ENCODE results near the gene CYP3A5.
"Not testable (repeated sequence)": the region's sequence is repeated elsewhere in the genome, so short reads cannot be mapped to it uniquely, and the experiment has no call there.

Gene CYP3A5

DNA sequence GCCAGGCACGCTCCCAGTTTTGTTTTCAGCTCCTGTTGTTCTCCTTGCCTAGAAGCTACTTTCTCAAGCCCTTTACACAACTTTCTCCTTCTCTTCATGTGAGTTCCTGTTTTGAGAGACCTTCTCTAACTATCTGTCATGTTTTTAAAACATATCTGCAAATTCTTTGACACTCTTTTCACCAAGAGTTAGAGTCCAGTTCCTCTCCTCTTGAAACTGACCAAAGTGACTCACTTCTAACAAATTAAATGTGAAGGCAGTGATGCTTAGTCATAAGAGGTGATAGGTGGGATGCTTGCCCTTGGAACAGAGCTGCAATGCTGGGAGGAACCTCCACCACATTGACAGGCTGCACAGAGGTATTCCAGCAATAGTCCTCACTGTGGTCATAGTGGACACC, 37.8 kb downstream of the CYP3A5 start:
- no peak for DNase-seq (ENCODE audit: low read depth in 2 of 2)

DNA sequence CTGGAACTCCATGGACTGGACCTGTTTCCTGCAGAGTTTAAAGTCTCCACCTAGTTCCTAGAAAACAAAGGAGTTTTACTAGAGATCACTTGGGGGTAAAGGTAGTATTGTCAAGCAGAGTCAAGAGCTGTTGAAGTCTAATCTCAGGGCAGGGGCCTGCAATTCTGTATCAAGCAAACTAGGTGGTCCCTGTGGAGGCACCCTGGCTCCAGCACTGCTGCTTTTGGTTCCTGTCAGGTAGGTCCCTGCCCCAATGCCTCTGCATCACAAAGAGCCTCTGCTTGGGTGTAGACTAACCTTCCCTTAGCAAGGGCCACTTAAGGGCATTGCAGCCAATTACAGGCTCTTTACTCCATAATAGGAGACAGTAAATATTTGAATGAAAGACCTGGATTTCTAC, 40.5 kb downstream of the CYP3A5 start:
- DNase-seq (ENCODE audit: low read depth in 2 of 2) = no peak

DNA sequence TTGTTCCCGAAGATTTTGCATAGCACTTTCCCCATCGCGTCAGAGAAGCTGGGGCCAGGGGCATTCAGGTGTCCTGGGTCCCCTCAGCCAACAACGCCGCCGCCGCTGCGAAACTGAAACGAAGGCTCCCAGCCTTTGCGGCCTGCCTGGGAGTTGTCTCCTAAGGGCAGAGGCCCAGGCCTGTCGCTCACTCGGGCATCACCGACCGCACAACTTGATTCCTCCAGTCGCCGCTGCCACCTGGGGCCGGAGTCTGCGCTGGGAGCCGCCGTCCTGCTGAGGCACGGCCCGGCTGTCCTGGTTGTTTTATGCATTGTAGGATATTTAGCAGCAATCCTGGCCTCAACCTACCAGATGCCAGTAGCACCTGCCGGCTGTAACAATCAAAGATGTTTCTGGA, 41.1 kb downstream of the CYP3A5 start:
- DNase-seq (ENCODE audit: low read depth in 2 of 2) = no peak

DNA sequence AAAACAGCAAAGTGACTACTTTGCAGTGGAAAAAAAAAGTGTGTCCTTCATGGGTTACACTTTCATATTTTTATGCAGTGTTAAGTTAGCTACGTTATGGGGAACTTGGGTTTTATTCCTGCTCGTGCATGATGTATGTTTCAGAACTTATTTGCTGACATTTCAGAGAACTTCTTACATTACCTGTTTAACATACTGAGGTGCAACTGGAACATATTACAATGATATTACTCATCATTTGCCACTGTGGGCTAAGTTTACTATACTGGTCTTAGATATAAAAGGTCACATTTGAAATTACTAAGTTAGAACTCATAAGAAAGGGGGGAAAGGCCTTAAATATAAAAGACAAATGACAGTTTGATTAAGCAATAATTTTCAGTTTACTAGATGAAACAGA, 42.4 kb downstream of the CYP3A5 start:
- DNase-seq (ENCODE audit: low read depth in 2 of 2) = not testable (repeated sequence)

DNA sequence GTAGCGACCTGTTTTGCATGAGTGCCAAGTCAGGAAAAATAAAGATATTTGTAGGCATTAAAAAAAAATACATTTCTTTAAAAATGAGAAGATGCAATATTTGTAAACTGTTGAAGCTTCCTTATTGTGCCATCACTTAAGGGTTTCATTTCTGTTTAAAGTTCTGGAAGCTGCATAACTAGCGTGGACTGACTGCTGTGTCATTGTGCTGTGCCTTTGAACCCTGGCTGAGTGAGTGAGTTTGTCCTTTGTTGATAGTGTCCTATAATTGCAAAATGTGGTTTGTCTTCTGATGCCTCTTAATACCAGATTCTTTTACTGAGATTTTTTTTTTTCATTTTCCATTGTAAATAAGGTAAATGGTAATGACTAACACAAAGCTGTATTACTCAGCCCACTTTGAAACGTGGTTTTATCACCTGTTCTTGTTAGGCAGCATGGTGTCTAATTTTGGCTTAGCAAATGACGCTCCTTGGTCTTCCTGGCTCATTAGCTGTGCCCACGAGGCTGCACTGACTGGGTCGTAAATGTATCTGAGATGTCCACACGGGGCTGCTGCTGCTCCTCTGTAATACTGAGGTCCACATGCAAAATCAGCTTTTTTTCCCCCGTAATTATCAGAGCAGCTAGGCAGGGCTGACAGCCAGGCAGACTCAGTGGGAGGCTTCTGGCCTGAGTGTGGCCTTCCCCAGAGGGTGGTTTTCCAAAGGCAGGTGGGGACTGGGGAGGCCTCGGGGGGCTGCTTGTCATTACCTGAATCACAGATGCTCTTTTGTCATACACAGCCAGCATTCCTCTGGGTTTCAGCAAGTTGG, 48.3 kb downstream of the CYP3A5 start:
- peak in 1 of 2 donors; percentile 18 for DNase-seq (ENCODE audit: low read depth in 2 of 2)

DNA sequence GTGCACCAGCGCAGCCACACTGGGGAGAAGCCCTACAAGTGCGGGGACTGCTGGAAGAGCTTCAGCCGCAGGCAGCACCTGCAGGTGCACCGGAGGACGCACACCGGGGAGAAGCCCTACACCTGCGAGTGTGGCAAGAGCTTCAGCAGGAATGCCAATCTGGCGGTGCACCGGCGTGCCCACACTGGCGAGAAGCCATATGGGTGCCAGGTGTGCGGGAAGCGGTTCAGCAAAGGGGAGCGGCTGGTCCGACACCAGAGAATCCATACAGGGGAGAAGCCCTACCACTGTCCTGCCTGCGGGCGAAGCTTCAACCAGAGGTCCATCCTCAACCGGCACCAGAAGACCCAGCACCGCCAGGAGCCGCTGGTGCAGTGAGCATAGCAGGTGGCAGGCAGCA, 50.2 kb downstream of the CYP3A5 start:
- no peak for DNase-seq (ENCODE audit: low read depth in 2 of 2)

DNA sequence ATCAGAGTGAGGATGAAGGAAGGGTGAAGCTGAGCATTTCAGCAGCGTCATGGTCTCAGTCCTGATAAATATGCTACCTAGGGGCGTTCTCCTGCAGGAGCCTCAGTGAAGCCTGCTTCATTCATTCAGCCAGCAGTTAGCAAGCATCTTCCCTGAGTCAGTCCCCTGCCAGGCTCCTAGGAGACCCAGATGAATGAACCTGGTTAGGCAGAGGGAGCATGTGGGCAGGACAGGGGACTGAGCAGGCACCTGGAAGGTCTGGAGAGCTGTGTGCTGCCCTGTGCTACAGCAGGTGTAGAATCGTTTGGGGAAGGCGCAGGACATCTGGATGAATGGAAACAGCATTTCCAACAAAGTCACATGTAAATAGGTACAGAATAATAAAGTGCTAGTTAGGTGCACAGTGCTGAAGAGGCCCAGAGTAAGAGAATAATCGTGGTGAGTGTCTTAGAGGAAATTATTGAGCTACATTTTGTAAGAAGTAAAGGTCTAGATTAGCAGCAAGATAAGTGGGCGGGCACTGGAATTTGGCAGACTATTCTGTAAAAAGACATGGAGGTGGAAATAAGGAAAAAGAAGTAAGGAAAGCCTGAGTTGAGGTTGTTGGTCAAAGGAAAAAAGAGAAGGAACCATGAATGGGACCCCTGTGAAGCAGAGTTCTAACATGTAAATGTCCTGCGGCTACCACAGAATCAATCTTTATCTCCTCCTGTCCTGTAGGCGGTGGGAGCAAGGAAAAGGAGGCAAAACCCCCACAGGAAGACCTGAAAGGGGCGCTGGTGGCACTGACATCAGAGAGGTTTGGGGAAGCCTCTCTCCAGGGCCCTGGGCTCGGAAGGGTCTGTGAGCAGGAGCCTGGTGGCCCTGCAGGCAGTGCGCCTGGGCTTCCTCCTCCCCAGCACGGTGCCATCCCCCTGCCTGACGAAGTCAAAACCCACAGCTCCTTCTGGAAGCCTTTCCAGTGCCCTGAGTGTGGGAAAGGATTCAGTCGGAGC, 51.0 kb downstream of the CYP3A5 start:
- DNase-seq (ENCODE audit: low read depth in 2 of 2) = no peak

DNA sequence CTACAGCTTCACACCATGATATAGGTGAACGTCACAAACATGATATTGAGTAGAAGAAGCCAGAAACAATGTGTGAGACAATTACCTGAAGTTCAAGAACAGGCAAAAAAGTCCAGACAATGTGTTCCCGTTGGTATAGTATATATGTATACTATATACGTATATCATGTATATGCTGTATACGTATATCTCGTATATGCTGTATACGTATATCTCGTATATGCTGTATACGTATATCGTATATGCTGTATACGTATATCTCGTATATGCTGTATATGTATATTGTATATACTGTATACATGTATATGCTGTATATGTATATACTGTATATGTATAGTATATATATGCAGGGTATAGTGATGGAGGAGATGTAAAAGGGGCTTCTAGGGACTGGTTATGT, 52.3 kb downstream of the CYP3A5 start:
- no peak for DNase-seq (ENCODE audit: low read depth in 2 of 2)

DNA sequence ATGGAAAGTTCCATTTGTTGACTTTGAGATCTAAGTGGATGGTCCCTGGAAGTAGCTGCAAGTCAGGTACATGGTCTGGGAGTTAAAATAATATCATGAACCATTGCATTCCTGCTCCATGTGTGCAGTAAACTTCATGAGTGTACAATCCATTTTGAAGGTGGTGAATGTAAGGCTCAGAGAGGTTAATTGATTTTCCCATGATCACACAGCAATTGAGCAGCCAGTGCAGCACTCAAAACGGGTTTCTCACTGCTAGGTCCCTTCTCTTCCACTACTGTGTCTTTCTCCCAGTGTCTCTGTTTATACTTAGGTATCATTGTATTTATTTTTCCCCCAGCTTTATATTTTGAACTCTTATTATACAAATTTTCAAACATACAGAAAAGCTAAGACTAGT, 53.1 kb downstream of the CYP3A5 start:
- no peak for DNase-seq (ENCODE audit: low read depth in 2 of 2)

DNA sequence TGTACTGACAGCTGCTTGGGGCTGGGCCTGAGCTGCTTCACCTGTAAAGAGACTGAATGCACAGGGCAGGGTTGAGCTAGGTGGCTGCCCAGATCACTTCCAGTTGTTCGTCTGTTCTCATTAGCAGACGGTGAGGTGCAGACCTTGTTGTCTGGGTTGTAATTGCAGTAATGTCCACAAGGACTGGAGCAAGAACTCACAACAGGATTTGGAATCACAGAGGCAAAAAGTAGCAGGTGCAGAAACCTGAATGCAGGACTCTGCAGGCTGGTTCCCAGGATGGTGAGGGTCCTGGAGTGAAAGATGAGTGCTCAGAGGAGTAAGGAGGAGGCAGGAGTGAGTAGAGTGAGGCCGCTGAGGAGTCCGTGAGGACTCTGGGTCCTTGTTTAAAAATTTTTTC, 53.8 kb downstream of the CYP3A5 start:
- DNase-seq (ENCODE audit: low read depth in 2 of 2) = no peak

DNA sequence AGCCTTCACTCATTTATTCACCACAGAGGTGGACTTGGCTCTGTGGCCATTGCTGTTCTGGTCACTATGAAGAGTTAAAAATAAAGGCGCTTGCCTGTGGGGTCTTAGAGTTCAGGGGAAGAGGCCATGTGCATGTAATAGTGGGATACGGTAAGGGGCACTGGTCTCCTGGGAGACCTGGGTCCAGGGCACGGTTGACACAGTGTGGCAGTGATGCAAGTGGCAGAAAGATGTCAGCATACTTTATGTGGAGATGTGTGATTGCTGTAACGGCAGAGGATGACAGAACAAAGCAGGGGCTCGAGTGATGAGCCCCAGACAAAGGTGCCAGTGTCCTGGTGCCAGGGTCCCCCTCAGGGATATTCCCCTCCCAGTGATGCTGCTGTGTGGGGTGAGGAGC, 54.5 kb downstream of the CYP3A5 start:
- no peak for DNase-seq (ENCODE audit: low read depth in 2 of 2)

DNA sequence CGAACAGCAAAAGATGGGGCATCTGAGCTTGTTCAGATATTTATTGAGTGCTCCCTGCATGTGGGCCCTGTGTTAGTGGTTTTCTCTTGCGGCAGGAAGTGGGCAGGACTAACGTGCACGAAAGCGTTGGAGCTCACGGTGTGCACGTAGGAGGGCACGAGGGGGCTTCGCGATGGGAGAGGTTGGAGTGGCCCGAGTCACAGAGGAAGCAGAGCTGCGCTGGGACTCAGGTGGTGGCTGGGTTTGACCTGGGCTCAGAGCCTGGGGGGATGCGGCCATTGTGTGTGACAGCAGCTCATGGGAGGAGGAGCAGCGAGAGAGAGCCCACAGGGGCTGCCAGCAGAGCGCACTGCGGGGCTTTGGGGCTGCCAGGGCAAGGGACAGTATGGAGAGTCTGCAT, 55.3 kb downstream of the CYP3A5 start:
- DNase-seq (ENCODE audit: low read depth in 2 of 2) = peak; percentile 55 to 67

DNA sequence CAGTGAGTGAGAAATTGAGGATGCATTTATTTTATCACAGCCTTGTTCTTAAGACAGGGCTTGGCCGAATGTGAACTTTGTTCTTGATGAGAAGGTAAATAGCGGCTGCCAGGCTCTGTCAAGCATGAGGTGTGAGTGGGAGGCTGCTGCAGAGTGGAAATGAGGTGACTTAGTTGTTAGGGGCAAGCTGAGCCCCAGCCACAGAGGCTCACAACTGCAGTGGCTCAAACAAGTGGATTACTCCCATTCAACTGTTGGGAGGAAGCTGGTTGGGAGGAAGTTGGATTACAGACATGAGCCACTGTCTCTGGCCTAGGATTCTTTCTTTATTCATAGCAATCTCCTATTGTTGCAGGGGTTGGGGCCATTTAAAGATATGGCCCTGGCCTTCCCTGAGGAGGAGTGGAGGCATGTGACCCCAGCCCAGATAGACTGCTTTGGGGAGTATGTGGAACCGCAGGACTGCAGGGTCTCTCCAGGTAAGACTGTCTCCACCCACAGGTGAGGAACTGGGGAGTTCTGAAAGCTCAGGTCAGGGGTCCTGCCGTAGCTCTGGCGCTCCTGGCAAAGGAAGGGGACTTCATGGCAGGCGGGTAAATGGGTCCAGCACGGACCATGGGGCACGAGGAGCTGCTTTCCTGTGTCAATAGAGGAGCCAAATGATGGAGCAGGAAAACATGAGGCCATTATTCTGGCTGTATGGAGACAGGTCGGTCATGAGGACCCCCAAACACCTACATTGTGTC, 55.9 kb downstream of the CYP3A5 start:
- no peak for DNase-seq (ENCODE audit: low read depth in 2 of 2)

DNA sequence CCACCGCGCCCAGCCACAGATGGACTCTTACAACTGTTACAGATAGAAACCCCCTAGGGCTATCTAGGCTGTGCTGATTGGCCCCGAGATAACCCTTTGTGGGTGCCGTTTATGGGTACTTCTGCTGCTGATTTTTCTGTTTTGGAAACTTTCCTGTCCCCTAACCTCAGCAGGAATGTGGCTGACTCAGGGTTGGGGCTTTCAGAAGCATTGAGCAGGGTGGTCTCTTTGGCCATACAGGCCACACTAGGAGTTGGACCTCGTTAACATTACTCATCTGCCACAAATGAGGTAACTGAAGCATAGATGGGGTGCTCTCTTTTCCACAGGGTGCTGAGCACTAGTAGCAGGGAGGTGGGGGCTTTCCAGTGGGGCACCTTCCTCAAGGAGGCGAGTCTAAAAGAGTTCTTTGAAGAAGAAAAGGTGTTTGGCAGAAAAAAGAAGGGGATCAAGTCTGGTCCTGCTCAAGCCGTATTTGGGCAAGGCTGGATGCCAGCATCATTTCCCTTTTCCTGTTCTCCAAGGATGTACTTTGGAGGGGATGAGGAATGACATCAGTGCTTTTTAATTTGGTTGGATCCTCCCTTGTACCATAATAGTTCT, 56.6 kb downstream of the CYP3A5 start:
- no peak for DNase-seq (ENCODE audit: low read depth in 2 of 2)

DNA sequence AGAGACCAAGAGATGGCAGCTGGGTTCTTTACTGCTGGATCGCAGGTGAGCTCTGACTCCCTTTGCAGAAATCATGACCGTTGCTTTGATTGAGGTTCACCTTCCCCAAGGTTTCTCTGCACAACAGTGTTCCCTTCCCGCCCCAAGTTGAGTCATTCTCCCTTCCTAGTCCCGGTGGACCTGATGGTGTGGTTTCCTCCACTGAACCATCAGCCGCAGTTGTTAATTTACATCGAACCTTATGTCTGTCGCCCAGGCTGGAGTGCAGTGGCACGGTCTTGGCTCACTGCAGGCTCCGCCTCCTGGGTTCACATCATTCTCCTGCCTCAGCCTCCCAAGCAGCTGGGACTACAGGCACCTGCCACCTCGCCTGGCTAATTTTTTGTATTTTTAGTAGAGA, 57.2 kb downstream of the CYP3A5 start:
- DNase-seq (ENCODE audit: low read depth in 2 of 2) = no peak

DNA sequence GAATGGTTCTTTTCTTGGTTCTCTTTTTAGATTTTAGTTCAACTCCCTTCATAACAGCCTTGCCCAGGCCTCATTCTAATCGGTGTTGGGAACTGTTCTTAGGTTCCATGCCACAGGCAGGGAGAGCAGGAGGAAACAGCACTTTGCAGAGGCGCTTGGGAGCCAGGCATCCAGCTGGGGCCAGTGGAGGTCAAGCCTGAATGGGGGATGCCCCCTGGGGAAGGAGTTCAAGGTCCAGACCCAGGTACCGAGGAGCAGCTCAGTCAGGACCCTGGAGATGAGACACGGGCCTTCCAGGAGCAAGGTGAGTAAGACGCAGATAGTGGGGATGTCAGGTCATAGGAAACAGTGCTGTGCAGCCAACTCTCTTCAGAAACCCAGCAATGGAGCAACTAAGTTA, 58.5 kb downstream of the CYP3A5 start:
- no peak for DNase-seq (ENCODE audit: low read depth in 2 of 2)

DNA sequence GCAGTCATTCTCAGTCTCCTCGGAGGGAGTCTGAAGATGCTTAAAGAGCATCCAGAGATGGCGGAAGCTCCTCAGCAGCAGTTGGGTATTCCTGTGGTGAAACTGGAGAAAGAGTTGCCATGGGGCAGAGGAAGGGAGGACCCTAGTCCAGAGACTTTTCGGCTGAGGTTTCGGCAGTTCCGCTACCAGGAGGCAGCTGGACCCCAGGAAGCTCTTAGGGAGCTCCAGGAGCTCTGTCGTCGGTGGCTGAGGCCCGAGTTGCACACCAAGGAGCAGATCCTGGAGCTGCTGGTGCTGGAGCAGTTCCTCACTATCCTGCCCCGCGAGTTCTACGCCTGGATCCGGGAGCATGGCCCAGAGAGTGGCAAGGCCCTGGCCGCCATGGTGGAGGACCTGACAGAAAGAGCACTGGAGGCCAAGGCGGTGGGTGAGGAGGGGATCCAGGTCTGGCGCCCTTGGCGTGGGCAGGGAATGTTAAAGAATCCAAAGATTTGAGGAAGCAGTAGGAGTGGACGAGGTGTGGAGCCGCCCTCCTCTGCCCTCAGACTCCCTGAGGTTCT, 60.1 kb downstream of the CYP3A5 start:
- DNase-seq (ENCODE audit: low read depth in 2 of 2) = no peak

DNA sequence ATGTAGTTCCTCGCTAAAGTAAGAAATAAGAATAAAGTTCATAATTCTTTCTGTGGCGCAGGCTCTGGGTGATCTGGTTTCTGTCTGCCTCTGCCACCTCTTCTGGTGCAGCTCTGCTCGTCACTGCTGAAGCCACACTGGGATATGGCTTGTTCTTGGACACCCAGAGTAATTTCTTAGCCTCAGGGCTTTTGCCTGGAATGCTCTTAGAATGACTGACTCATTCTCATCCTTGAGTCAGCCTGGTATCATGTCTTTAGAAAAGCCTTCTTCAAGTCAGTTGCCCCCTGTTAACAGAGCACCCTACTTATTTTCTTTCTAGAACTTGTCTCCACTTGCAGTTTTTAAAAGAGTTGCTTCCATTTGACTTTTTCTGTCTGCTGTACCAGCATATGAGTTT, 61.1 kb downstream of the CYP3A5 start:
- no peak for DNase-seq (ENCODE audit: low read depth in 2 of 2)

DNA sequence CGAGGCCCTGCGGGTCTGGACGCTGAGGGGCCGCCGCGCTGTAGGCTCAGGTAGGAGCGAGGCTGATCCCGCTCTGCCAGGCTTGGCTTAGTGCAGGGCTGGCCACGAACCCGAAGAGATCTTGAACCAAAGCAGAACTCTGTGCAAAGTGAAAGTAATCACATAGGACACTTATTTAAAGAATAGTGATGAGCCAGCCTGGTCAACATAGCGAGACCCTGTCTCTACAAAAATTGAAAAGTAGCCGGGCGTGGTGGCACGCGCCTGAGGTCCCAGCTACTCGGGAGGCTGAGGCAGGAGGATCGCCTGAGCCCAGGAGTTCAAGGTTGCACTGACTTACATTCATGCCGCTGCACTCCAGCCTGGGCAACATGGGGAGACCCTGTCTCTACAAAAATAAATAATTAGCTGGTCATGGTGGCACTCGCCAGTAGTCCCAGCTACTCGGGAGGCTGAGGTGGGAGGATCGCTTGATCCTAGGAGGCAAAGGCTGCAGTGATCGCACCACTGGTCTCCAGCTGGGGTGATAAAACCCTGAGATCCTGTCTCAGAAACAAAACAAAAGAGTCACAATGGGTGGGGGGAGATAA, 62.5 kb downstream of the CYP3A5 start:
- DNase-seq (ENCODE audit: low read depth in 2 of 2) = no peak

DNA sequence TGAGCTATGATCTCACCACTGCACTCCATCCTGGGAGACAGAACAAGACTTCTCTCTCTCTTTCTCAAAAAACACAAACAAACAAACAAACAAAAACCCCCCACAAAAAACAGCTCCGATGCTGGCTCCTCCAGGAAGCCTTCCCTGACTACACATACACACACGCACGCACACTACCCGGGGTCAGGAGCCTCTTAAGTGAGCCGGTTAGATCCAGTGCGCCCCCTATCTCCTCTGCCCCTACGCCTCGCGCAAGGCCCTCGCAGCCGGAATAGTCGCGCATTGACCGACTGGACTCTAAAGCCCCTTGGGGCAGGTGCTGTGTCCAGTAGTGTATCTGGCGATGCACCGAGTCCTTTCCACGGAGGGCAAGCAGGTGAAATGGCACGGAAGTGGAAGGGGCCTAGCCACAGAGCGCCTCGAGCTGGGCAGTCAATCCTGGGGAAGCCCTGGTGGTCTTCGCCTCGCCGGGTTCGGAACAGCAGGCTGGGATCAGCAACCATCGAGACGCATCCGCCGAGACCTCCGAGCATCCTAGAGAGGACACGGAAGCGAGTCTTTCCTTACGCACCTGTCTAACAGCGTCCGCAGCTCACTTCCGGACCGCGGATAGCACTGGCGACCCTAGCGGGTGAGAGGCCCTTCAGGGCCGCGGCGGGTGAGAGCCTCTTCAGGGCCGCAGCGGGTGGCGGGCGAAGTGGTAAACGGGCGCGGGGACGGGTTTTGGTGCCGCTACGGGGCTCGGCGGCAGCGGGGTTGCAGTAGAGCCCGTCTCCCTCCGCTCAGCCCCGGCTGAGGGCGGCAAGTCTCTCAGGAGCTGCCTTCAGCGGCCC, 63.2 kb downstream of the CYP3A5 start, which contains the start of gene ZSCAN25:
ZSCAN25 (plus strand) TSS at position 588 of the 833 bp plus-strand sequence. CDS start 2,661 bp downstream, outside the sequence.
- peak; percentile 78 for DNase-seq (ENCODE audit: low read depth in 2 of 2)
